ENCODE measurements around the gene RPS6KB2.

RPS6KB2 gene

GRCh38 chr11:67442504-67443404 is 14.5 kb downstream of the RPS6KB2 start:
- Histone ChIP-seq H3K27ac (replicated peaks) (peak overlapping the region; percentile 41), H3K27me3 (ENCODE audit: insufficient read depth, poor library complexity, severe bottlenecking) (no peaks in the 10 kb centered on the region), H3K4me3 (replicated peaks; ENCODE audit: insufficient read depth, low read length) (peak overlapping the region; percentile 48)
- no peak for TF ChIP-seq REST (IDR thresholded peaks at IDR 0.05; ENCODE audit: insufficient replicate concordance, low read depth)
- TF ChIP-seq POLR2AphosphoS5 (IDR thresholded peaks at IDR 0.05; ENCODE audit: low read depth): peak; percentile 29; the same call in 1 of the 2 replicates
- no peak for TF ChIP-seq CTCF (IDR thresholded peaks at IDR 0.05; ENCODE audit: insufficient read depth, low read length)
- TF ChIP-seq GABPA (IDR thresholded peaks at IDR 0.05; ENCODE audit: low read depth): no peak
- no peak for DNase-seq (ENCODE audit: low read depth in 1 of 2, low spot score in 1 of 2)

GRCh38 chr11:67445515-67445914 is 17.2 kb downstream of the RPS6KB2 start:
- no peaks in the 10 kb centered on the region for H3K27me3 ChIP-seq (ENCODE audit: insufficient read depth, poor library complexity, severe bottlenecking)
- H3K4me3 ChIP-seq (replicated peaks; ENCODE audit: insufficient read depth, low read length): no peak overlapping the region
- no peak for DNase-seq (ENCODE audit: low read depth in 1 of 2, low spot score in 1 of 2)
- no peak overlapping the region for H3K27ac ChIP-seq (replicated peaks)
- TF ChIP-seq REST (IDR thresholded peaks at IDR 0.05; ENCODE audit: insufficient replicate concordance, low read depth): no peak
- TF ChIP-seq CTCF (IDR thresholded peaks at IDR 0.05; ENCODE audit: insufficient read depth, low read length): no peak
- TF ChIP-seq POLR2AphosphoS5 (IDR thresholded peaks at IDR 0.05; ENCODE audit: low read depth): no peak
- TF ChIP-seq GABPA (IDR thresholded peaks at IDR 0.05; ENCODE audit: low read depth): no peak
- no peak for TF ChIP-seq SPI1 (IDR thresholded peaks at IDR 0.05; ENCODE audit: borderline replicate concordance, low read depth)

- no peak for DNase-seq (ENCODE audit: low read depth in 1 of 2, low spot score in 1 of 2)
- TF ChIP-seq REST (IDR thresholded peaks at IDR 0.05; ENCODE audit: insufficient replicate concordance, low read depth): no peak
- TF ChIP-seq GABPA (IDR thresholded peaks at IDR 0.05; ENCODE audit: low read depth): no peak
- TF ChIP-seq CTCF (IDR thresholded peaks at IDR 0.05; ENCODE audit: insufficient read depth, low read length): no peak
- Histone ChIP-seq H3K27me3 (ENCODE audit: insufficient read depth, poor library complexity, severe bottlenecking) (no peaks in the 10 kb centered on the region), H3K27ac (replicated peaks) (no peak overlapping the region), H3K4me3 (replicated peaks; ENCODE audit: insufficient read depth, low read length) (no peak overlapping the region)
Observed at GRCh38 chr11:67448220-67448609, 19.9 kb downstream of the RPS6KB2 start.

Measured in HL-60 (cell line).